ENCODE results near the gene MIDN. TPM values are rescaled to one million over a fixed set of nuclear protein-coding genes. Genes with fewer than 3 reads are reported as not detected.
A peak's percentile ranks its signal among the peaks of the same experiment; 100 is the strongest.

MIDN gene
- polyA plus RNA-seq, 1 donor from 2014 or later, result 24.8 TPM

DNA sequence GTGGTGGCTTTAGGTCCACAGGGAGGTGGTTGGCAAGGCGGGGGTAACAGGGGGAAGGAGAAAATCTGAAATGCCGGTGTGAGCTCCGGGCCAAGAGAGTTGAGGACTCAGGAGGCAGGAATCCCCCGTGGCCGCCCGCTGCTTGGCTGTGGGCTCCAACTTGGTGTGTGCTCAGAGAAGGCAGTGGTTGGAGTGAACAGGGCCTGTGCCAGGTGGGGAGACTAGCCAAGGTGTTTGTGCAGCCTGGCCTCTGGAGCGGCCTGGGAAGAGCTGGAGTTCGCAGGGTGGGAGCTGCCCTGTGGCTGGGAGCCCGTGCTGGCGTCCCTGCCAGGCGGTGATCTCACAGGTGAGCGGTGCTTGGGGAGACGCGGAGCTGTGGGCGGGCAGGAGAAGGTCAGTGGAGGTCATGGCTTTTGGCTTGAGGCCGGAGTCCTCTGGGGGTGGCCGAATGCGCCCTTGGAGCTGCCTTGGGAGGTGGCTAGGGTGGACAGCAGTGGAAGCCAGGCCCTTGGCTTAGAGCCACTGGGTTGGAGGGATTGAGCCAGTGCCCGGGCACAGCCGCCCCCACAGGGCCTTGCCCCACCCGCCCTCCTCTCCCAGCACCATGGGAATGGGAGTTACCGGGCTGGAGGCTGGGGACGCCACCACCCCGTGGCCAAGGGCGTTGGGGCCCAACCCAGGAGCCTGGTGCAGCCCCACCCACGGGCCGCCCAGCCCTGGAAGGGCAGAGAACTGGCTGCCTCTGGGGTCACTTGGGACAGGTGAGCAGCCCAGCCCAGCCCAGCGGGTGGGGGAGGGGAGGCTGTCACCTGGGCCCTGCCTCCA is 13.6 kb downstream of the MIDN start:
- TF ChIP-seq SMC3 (conservative IDR thresholded peaks at IDR 0.05; ENCODE audit: poor library complexity) (no peak), POLR2AphosphoS5 (IDR thresholded peaks at IDR 0.05) (no peak), MXI1 (conservative IDR thresholded peaks at IDR 0.05; ENCODE audit: poor library complexity, severe bottlenecking) (no peak)
- TF ChIP-seq, protein P1, sequence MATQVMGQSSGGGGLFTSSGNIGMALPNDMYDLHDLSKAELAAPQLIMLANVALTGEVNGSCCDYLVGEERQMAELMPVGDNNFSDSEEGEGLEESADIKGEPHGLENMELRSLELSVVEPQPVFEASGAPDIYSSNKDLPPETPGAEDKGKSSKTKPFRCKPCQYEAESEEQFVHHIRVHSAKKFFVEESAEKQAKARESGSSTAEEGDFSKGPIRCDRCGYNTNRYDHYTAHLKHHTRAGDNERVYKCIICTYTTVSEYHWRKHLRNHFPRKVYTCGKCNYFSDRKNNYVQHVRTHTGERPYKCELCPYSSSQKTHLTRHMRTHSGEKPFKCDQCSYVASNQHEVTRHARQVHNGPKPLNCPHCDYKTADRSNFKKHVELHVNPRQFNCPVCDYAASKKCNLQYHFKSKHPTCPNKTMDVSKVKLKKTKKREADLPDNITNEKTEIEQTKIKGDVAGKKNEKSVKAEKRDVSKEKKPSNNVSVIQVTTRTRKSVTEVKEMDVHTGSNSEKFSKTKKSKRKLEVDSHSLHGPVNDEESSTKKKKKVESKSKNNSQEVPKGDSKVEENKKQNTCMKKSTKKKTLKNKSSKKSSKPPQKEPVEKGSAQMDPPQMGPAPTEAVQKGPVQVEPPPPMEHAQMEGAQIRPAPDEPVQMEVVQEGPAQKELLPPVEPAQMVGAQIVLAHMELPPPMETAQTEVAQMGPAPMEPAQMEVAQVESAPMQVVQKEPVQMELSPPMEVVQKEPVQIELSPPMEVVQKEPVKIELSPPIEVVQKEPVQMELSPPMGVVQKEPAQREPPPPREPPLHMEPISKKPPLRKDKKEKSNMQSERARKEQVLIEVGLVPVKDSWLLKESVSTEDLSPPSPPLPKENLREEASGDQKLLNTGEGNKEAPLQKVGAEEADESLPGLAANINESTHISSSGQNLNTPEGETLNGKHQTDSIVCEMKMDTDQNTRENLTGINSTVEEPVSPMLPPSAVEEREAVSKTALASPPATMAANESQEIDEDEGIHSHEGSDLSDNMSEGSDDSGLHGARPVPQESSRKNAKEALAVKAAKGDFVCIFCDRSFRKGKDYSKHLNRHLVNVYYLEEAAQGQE (IDR thresholded peaks at IDR 0.05; ENCODE audit: borderline replicate concordance), result no peak
- no peaks in the 10 kb centered on the region for H3F3A ChIP-seq (ENCODE audit: insufficient read depth, low read length, poor library complexity, severe bottlenecking)
- peak overlapping the region; percentile 94 for H3K4me2 ChIP-seq (ENCODE audit: low read length)
- no peaks in the 10 kb centered on the region for H3K36me3 ChIP-seq (ENCODE audit: insufficient read depth, low read length)
- no peaks in the 10 kb centered on the region for H3K27me3 ChIP-seq (ENCODE audit: insufficient read depth, low read depth, low read length)
- H3K9ac ChIP-seq (ENCODE audit: low read length), result peak overlapping the region; percentile 95
- H3K27ac ChIP-seq (ENCODE audit: low read length), result peak overlapping the region; percentile 98
- no peaks in the 10 kb centered on the region for H4K20me1 ChIP-seq (ENCODE audit: insufficient read depth)
- no peaks in the 10 kb centered on the region for H3K9me3 ChIP-seq (ENCODE audit: low read length)
- no peaks in the 10 kb centered on the region for H3K9me2 ChIP-seq (ENCODE audit: insufficient read depth, low read length)
- H2AFZ ChIP-seq (ENCODE audit: low read depth, low read length), result no peak overlapping the region
- peaks cover 35% of the 10 kb centered on the region for H3K79me2 ChIP-seq (replicated peaks; ENCODE audit: insufficient read depth, low read length)
- H3K4me3 ChIP-seq (ENCODE audit: low read length), result peak overlapping the region; percentile 83

DNA sequence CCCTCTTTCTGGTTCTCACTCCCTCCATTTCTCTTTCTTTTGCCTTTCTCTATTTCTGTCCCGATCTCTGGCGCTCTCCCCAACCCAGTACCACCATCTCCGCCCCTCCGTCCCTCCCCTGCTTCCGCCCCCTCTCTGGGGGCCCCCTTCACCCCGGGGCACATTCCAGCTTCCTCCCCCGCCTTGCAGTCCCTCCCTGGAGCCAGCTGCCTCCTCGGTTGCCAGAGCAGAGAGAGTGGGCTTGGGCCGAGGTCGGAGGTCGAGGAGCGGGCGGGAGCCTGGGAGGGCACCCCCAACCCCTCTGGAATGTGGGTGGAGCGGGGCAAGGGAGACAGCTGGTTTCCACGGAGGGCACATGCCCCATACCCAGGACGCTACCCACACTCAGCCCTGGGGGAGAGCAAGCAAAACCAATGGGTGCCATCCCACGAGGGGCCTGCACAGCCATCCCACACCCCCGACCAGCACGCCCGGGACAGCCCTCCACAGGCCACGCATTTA is 14.3 kb downstream of the MIDN start:
- peak overlapping the region; percentile 83 for H3K4me3 ChIP-seq (ENCODE audit: low read length)
- H3K27me3 ChIP-seq (ENCODE audit: insufficient read depth, low read depth, low read length), result no peaks in the 10 kb centered on the region
- no peaks in the 10 kb centered on the region for H3F3A ChIP-seq (ENCODE audit: insufficient read depth, low read length, poor library complexity, severe bottlenecking)
- no peak overlapping the region for H2AFZ ChIP-seq (ENCODE audit: low read depth, low read length)
- peaks cover 33% of the 10 kb centered on the region for H3K79me2 ChIP-seq (replicated peaks; ENCODE audit: insufficient read depth, low read length)
- no peak overlapping the region for H3K4me2 ChIP-seq (ENCODE audit: low read length)
- H3K27ac ChIP-seq (ENCODE audit: low read length), result no peak overlapping the region
- H3K36me3 ChIP-seq (ENCODE audit: insufficient read depth, low read length), result no peaks in the 10 kb centered on the region
- no peaks in the 10 kb centered on the region for H3K9me2 ChIP-seq (ENCODE audit: insufficient read depth, low read length)
- peak overlapping the region; percentile 95 for H3K9ac ChIP-seq (ENCODE audit: low read length)
- TF ChIP-seq POLR2AphosphoS5 (IDR thresholded peaks at IDR 0.05) (no peak), EZH2 (IDR thresholded peaks at IDR 0.05; ENCODE audit: borderline replicate concordance, insufficient read depth, low read length, poor library complexity, severe bottlenecking) (no peak), MXI1 (conservative IDR thresholded peaks at IDR 0.05; ENCODE audit: poor library complexity, severe bottlenecking) (no peak), RAD21 (conservative IDR thresholded peaks at IDR 0.05) (no peak), EP300 (conservative IDR thresholded peaks at IDR 0.05; ENCODE audit: poor library complexity, severe bottlenecking) (no peak), SMC3 (conservative IDR thresholded peaks at IDR 0.05; ENCODE audit: poor library complexity) (no peak), TAF1 (IDR thresholded peaks at IDR 0.05; ENCODE audit: low read depth) (no peak)
- TF ChIP-seq, protein P2, sequence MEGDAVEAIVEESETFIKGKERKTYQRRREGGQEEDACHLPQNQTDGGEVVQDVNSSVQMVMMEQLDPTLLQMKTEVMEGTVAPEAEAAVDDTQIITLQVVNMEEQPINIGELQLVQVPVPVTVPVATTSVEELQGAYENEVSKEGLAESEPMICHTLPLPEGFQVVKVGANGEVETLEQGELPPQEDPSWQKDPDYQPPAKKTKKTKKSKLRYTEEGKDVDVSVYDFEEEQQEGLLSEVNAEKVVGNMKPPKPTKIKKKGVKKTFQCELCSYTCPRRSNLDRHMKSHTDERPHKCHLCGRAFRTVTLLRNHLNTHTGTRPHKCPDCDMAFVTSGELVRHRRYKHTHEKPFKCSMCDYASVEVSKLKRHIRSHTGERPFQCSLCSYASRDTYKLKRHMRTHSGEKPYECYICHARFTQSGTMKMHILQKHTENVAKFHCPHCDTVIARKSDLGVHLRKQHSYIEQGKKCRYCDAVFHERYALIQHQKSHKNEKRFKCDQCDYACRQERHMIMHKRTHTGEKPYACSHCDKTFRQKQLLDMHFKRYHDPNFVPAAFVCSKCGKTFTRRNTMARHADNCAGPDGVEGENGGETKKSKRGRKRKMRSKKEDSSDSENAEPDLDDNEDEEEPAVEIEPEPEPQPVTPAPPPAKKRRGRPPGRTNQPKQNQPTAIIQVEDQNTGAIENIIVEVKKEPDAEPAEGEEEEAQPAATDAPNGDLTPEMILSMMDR (IDR thresholded peaks at IDR 0.05; ENCODE audit: poor library complexity, severe bottlenecking), result no peak
- TF ChIP-seq, protein P1 (IDR thresholded peaks at IDR 0.05; ENCODE audit: borderline replicate concordance), result no peak
- H4K20me1 ChIP-seq (ENCODE audit: insufficient read depth), result no peaks in the 10 kb centered on the region
- H3K9me3 ChIP-seq (ENCODE audit: low read length), result no peaks in the 10 kb centered on the region
